NCI-H146 treated with DMSO at 0.1 percent for 48 hours (cell line): ENCODE results near the gene MIPEP.

Experiments used
- DNase-seq: peaks from one replicate; lab custom pipeline; 2025; ENCODE audit not compliant: unreplicated experiment; lab: John Stamatoyannopoulos, UW

MIPEP gene

DNA sequence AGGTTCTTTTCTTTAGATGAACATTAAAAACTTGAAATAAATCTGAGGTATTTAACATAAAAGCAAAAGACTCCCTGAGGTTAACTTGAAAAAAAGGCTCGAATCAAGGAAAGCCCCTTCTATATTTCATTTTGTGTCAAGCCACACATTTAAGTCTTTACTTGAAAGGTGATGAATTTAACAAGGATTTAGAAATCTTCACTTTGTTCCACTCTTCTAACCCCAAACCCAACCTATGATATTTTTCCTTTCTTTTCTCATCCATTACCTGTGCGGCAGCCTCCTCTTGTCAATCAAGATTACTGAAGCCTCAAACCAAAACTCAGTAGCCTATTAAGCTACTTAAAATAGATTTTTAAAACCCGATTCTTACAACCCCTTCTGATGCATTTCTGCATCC lies 33.8 kb downstream of the MIPEP start:
- DNase-seq: no peak

- DNase-seq: no peak
Observed at GRCh38 chr13:23852351-23852750, 36.8 kb downstream of the MIPEP start.

GRCh38 chr13:23851106-23851505 lies 38.1 kb downstream of the MIPEP start:
- no peak for DNase-seq

DNA sequence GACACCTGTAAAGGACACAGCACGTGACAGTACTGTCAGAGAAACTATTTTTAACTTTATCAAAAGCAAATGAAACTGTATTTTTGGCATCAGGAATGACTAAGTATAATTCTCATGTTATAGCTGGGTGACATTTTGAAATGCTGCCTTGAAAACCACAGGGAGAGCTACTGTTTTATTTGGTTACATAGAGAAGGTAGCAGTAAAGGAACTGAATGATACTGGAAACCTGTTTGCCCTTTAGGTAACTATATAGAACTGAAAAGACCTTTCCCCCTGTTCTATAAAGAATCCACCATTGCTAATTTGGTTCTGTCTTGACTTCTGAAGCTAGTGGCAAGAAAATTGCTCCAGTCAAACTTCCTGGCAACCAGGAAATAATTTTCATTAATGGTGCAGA lies 39.1 kb downstream of the MIPEP start:
- no peak for DNase-seq

GRCh38 chr13:23849670-23850069 lies 39.5 kb downstream of the MIPEP start:
- no peak for DNase-seq

GRCh38 chr13:23848646-23849141 lies 40.5 kb downstream of the MIPEP start:
- no peak for DNase-seq

GRCh38 chr13:23848019-23848418 lies 41.2 kb downstream of the MIPEP start:
- DNase-seq: no peak

GRCh38 chr13:23847497-23847896 lies 41.7 kb downstream of the MIPEP start:
- DNase-seq: no peak

DNA sequence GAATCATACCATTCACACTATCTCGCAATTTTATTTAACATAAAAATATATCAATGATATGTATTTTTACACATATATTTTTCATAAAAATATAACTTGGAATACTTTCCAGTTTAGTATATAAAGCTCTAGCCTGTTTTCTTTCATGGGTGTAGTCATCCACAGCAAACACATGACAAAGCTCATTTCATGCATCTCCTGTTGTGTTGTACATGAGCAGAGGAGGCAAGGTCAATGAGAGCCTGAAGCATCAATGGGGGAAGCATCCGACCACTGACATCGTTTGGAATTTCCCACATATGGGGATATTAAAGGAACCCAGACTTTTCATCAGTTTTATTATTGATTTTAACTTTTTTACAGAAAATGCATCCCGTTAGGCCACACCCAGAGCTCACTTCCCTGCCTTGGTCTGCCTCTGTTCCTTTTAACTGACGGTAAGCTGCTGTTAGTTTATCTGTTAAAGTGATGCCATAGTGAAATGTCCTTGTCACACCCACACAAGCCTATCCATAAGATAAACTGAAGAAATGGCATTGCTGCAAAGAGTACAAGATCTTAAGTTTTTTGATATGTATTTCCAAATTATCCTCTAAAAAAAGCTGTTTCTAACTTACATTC lies 44.0 kb downstream of the MIPEP start:
- DNase-seq: no peak

DNA sequence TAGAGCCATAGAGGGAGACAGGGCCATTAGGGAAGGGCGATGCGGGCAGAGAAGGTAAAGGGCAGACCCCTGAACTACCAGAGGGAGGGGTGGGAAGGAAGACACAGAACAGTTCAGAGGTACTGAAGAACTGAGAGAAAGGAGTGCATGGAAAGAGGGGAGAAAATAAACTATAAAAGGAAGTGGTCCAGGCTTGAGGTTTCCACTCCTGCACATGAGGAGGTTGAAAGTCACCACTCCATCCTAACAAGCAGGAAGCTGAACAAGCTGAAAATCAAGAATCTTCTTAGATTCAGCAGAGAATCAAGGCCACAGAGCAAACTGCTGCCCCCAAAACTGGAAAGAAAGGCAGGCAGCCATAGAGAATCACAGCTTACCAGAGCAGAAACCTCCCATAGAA lies 45.1 kb downstream of the MIPEP start:
- DNase-seq: no peak

GRCh38 chr13:23843436-23843835 lies 45.8 kb downstream of the MIPEP start:
- DNase-seq: no peak

DNA sequence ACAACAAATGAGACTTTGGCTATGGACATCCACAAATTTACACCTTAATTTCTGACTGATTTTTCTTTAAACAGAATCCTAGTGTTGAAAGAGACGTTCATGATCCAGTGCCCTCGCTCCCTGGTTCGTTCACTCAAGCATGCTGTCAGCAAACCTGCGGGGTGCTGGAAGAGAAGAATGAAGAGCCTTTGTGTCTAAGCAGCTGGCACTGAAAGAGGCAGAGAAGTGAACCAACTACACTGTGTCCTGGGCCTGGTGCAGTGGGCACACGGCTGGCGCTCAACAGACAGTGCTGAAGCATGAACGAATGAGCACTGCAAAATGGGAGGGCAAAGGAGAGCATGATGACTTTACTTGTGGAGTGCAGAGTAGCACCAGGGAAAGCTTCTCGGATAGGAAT lies 46.8 kb downstream of the MIPEP start:
- no peak for DNase-seq

- no peak for DNase-seq
Observed at GRCh38 chr13:23833733-23834611, 55.2 kb downstream of the MIPEP start.

DNA sequence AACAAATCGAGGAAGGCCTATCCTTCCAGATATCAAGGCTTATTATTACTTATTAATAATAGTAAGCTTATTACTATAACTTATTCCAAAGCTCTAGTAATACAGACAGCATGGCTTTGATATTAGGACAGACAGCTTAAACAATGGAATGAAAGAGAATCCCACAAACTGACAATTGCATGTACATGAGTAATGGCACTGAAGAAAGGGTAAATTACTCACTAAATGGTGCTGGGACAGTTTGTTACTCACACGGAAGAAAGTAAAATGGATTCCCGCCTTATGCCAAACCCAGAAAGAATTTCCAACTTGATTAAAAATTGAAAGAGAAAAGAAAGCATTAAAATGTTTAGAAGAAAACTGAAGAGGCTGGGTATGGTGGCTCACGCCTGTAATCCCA lies 60.3 kb downstream of the MIPEP start:
- DNase-seq: no peak

DNA sequence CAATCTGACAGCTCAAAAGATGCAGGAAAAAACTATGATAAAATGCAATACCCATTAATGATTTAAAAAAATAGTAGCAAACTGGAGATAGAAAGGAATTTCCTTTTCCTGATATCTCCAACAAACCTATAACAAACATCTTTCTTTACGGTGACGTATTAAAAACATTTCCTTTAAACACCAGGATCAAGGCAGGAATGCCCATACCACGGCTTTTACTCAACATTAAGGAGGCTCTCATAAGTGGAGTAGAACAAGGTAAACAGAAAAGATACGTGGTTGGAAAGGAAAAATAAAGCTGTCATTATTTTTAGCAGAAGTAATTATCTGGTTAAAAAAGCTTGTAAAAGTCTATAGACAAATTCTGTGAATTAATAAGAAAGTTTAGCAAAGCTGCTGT lies 61.1 kb downstream of the MIPEP start:
- no peak for DNase-seq

- no peak for DNase-seq
Observed at GRCh38 chr13:23825179-23825578, 64.0 kb downstream of the MIPEP start.

DNA sequence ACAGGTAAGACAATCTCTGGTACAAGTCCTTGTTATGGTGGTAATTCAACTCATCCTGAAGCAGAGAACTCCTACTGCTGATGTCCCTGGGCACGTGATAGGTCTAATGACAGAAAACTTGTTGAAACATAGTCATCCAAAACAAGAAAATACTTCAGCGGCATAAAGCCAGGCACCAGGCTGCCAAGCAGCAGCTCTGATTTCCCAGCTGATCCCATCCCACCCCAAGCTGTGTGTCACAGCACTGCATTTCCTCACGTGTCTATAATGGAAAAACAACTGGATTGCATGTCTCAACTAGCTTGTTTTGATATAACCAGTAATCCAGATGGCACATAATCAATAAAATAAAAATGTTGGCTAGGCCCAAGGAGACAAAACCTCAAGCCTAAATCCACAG lies 64.8 kb downstream of the MIPEP start:
- DNase-seq: no peak

GRCh38 chr13:23822252-23822824 lies 66.9 kb downstream of the MIPEP start:
- DNase-seq: no peak

DNA sequence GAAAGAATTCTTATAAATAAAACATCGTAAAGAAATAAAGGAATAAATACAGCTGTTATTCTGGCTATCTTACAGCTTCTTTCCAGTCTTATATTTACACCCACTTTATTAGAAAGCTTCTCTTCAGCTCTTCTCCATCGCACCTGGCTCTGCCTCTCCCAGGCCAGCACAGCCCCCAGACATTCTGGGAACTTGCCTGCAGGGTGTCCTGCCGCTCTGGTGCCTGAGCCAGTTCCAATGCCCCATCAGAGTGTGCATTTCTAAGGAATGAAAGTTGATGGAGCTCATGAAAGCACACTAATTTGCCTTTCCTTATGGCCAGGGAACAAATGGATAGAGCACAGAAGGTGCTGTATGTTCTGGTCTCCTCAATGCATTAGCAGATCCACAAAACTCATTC lies 68.7 kb downstream of the MIPEP start:
- DNase-seq: no peak

GRCh38 chr13:23817830-23818229 lies 71.4 kb downstream of the MIPEP start:
- no peak for DNase-seq

- DNase-seq: no peak
Observed at GRCh38 chr13:23817136-23817535, 72.1 kb downstream of the MIPEP start.

DNA sequence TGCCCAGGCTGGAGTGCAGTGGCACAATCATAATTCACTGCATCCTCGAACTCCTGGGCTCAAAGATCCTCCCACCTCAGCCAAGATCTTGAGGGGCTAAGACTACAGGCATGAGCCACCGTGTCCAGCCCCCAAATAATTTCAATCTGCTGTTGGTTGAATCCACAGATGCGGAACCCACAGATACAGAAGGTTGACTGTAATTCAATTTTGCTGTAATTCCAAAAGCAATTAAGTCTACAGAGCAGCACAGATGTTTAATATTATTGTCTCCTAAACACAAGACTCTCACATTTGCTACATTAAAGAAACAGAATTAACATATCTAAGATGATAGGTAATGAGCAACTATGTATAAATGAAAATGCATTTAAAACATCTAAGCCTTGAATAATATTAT lies 75.6 kb downstream of the MIPEP start:
- no peak for DNase-seq
